Right lobe of liver (tissue), 6 donors: ENCODE measurements around the gene FBXL14. TPM values are rescaled to one million over a fixed set of nuclear protein-coding genes. Genes with fewer than 3 reads are reported as not detected.

ENCODE experiments used
- ATAC-seq, 4 donors: fragments of 200-7000 bp; cut with Tn5 transposase; one replicate each; pipeline ENCODE4 v1.9.1; 2020; ENCODE audit warnings: mild to moderate bottlenecking in 4 of 4, moderate library complexity in 4 of 4
- DNase-seq, 3 donors: peaks; one replicate each; pipeline ENCODE4 v3.0.0-alpha.2; 2020
- H3K27ac ChIP-seq, 3 donors: fragments of 200-600 bp; one replicate each; pipeline ENCODE4 v1.8.0; 2022
- H3K27me3 ChIP-seq, 2 donors: fragments of 200-600 bp; one replicate each; pipeline ENCODE4 v1.8.0; 2022
- H3K36me3 ChIP-seq, 4 donors: fragments of 200-600 bp; sonication (generic) in 1 of 4; one replicate each; pipeline versions ENCODE4 v1.5.1 to v1.8.0; 2017 to 2022; ENCODE audit warnings: control low read depth in 1 of 4
- H3K4me1 ChIP-seq, 4 donors: fragments of 200-600 bp; sonication (generic) in 1 of 4; one replicate each; pipeline versions ENCODE4 v1.5.1 to v1.8.0; 2017 to 2022; ENCODE audit warnings: control low read depth in 1 of 4
- H3K4me3 ChIP-seq, 3 donors: fragments of 200-600 bp; one replicate each; pipeline ENCODE4 v1.8.0; 2022
- H3K9me3 ChIP-seq, 4 donors: fragments of 200-600 bp; sonication (generic) in 1 of 4; one replicate each; pipeline versions ENCODE4 v1.5.1 to v1.8.0; 2017 to 2022; ENCODE audit warnings: control low read depth in 1 of 4
- POLR2A ChIP-seq: fragments of 450-650 bp; IDR thresholded peaks from one replicate; pipeline ENCODE4 v1.6.1; 2017; ENCODE audit warnings: antibody characterized with exemption, mild to moderate bottlenecking
- WGBS: methylation state at CpG from one replicate; pipeline ENCODE4 v1.1.6; 2018; ENCODE audit warnings: low coverage, low lambda C conversion rate; ENCODE audit not compliant: insufficient coverage; ENCODE audit errors: missing lambda C conversion rate; 5-methylcytosine and 5-hydroxymethylcytosine counted together
- intact Hi-C, 2 donors: fragments of 100-400 bp; cut with DNase I; formaldehyde crosslinking; loops; one replicate each; pipeline versions ENCODE4 v1.11.2 to v1.14.1; 2022
- total RNA-seq, 6 experiments: library from RNA; depleted of rRNA in 2 of 6; stranded (reverse); fragments of >200 nt in 2 of 6; fragmentation: NEBNext Ultra II Directional in 3 of 6; extraction: Animal tissue kit (Norgen Biotek cat#: 25700) in 3 of 6; gene quantifications; one replicate each; pipeline versions ENCODE4 v1.1.0 to v1.2.4, GENCODE V29; 2016 to 2023
- TF ChIP-seq, protein P1 (sequence below), 4 donors: fragments of 200-600 bp in 3 of 4; fragments of 450-650 bp in 1 of 4; IDR thresholded peaks; one replicate each; pipeline versions ENCODE4 v1.5.1 to v1.8.0; 2016 to 2022; ENCODE audit warnings: antibody characterized with exemption in 4 of 4, mild to moderate bottlenecking in 2 of 4
- donor health status: DM: no; HTN: yes; CAD: no.
- donor health status: DM: no; HTN: no; CAD: no.
- donor health status: DM: no; HTN: no; CAD: no.
- donor health status: DM: no; HTN: yes; CAD: no.
- donor health status: DM: no; HTN: yes; CAD: no.

FBXL14 gene
- total RNA-seq, 6 experiments from 2014 or later: 4.7 to 6.8 (median 5.4) TPM

DNA sequence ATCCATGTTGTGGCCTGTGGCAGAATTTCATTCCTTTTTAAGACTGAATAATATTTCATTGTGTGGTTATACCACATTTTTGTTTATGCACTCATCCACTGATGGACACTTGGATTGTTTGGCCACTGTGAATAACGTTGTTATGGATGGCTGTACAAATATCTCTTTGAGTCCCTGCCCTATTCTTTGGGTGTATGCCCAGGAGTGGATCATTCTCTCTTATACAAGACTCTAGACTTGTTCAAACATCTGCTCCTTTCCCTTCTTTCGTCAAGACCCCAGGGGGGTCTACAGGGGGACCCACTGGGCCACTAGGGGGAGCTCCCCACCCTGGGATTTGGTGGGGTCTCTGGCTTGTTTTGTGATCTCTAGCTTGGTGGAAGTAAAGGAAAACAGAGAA, 77.4 kb downstream of the FBXL14 start:
- Histone ChIP-seq H3K27me3 (no peaks in the 10 kb centered on the region), H3K9me3 (no peaks in the 10 kb centered on the region), H3K4me3 (no peak overlapping the region), H3K4me1 (peaks cover 0 to 9% (median 0%) of the 10 kb centered on the region in 4 donors), H3K27ac (no peak overlapping the region), H3K36me3 (no peaks in the 10 kb centered on the region)
- TF ChIP-seq, protein P1, sequence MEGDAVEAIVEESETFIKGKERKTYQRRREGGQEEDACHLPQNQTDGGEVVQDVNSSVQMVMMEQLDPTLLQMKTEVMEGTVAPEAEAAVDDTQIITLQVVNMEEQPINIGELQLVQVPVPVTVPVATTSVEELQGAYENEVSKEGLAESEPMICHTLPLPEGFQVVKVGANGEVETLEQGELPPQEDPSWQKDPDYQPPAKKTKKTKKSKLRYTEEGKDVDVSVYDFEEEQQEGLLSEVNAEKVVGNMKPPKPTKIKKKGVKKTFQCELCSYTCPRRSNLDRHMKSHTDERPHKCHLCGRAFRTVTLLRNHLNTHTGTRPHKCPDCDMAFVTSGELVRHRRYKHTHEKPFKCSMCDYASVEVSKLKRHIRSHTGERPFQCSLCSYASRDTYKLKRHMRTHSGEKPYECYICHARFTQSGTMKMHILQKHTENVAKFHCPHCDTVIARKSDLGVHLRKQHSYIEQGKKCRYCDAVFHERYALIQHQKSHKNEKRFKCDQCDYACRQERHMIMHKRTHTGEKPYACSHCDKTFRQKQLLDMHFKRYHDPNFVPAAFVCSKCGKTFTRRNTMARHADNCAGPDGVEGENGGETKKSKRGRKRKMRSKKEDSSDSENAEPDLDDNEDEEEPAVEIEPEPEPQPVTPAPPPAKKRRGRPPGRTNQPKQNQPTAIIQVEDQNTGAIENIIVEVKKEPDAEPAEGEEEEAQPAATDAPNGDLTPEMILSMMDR (IDR thresholded peaks at IDR 0.05): peak in 3 of 4 donors; percentile 18 to 30 (median 28)
- TF ChIP-seq POLR2A: no peak
- ATAC-seq (no peak), DNase-seq (peak in 1 of 3 donors; percentile 15)
- intact Hi-C loops: no loop called here
- WGBS: 15% methylated on average over 2 of the region's 2 CpGs

Other genes with a start within 250 kb of the FBXL14 start
- 1 to 10 TPM in 4 of 6 experiments, under 1 TPM in 2; 0.43 to 8.1 (median 1.5) TPM for gene WNT5B, start 34.6 kb upstream of the FBXL14 start, total RNA-seq
- gene ADIPOR2, start 96.5 kb upstream of the FBXL14 start, total RNA-seq: 100 to 1,000 TPM in 1 of 6 experiments, 10 to 100 TPM in 5; 46.5 to 108 (median 59.8) TPM
- not detected for gene LRTM2, start 226.0 kb upstream of the FBXL14 start, total RNA-seq